SH-SY5Y (cell line): ENCODE results near the gene EXD3.

Source experiments
- GATA2 ChIP-seq: IDR thresholded peaks from 2 replicates; pipeline ENCODE4 v1.6.1; 2011; ENCODE audit warnings: mild to moderate bottlenecking, low read depth, low read length
- GATA3 ChIP-seq: IDR thresholded peaks from 2 replicates; pipeline ENCODE4 v1.6.1; 2011; ENCODE audit warnings: low read depth, mild to moderate bottlenecking, low read length, moderate library complexity

Gene EXD3

GRCh38 chr9:137310189-137311052 is 112.5 kb downstream of the EXD3 start:
- TF ChIP-seq GATA3 (no peak), GATA2 (no peak)

GRCh38 chr9:137309368-137310188 is 113.4 kb downstream of the EXD3 start:
- TF ChIP-seq GATA3 (no peak), GATA2 (no peak)

GRCh38 chr9:137308057-137308619 is 114.8 kb downstream of the EXD3 start:
- TF ChIP-seq GATA2 (no peak), GATA3 (no peak)

- TF ChIP-seq GATA2: peak; percentile 63
- TF ChIP-seq GATA3: no peak
These were observed 115.5 kb downstream of the EXD3 start for GRCh38 chr9:137307255-137308056.

- TF ChIP-seq GATA3: no peak
- no peak for TF ChIP-seq GATA2
These were observed 116.1 kb downstream of the EXD3 start for GRCh38 chr9:137306850-137307254.

- TF ChIP-seq GATA3 (no peak), GATA2 (no peak)
These were observed 116.7 kb downstream of the EXD3 start for GRCh38 chr9:137306066-137306849.

GRCh38 chr9:137305798-137306065 is 117.2 kb downstream of the EXD3 start:
- TF ChIP-seq GATA2 (no peak), GATA3 (no peak)

- no peak for TF ChIP-seq GATA2
- TF ChIP-seq GATA3: no peak
These were observed 117.7 kb downstream of the EXD3 start for GRCh38 chr9:137305060-137305797.

GRCh38 chr9:137304383-137305059 is 118.4 kb downstream of the EXD3 start:
- TF ChIP-seq GATA2: no peak

- TF ChIP-seq GATA2: no peak
- TF ChIP-seq GATA3: no peak
These were observed 119.0 kb downstream of the EXD3 start for GRCh38 chr9:137303893-137304382.

GRCh38 chr9:137303151-137303892 is 119.6 kb downstream of the EXD3 start:
- TF ChIP-seq GATA3 (no peak), GATA2 (no peak)
